H9 (cell line): ENCODE measurements around the gene DNM2. TPM values are rescaled to one million over a fixed set of nuclear protein-coding genes. Genes with fewer than 3 reads are reported as not detected.

ENCODE experiments used
- DNase-seq: peaks from one replicate; pipeline ENCODE4 v3.0.0-alpha.2; 2017
- H2AFZ ChIP-seq: one replicate; pipeline ENCODE4 v1.6.1; 2013; ENCODE audit warnings: mild to moderate bottlenecking, low read length, control low read depth, moderate library complexity
- H2AK5ac ChIP-seq: 2 replicates; pipeline ENCODE4 v1.6.1; 2013; ENCODE audit warnings: low read length, control low read depth, mixed read lengths; ENCODE audit not compliant: insufficient read length
- H2BK120ac ChIP-seq: one replicate; pipeline ENCODE4 v1.6.1; 2013; ENCODE audit warnings: low read depth, mild to moderate bottlenecking, low read length, control low read depth, inconsistent platforms; ENCODE audit not compliant: poor library complexity, severe bottlenecking
- H2BK12ac ChIP-seq: 2 replicates; pipeline ENCODE4 v1.6.1; 2013; ENCODE audit warnings: low read length, control low read depth, mixed read lengths, low read depth; ENCODE audit not compliant: insufficient read length
- H2BK15ac ChIP-seq: 2 replicates; pipeline ENCODE4 v1.6.1; 2013; ENCODE audit warnings: low read depth, low read length, control low read depth
- H2BK20ac ChIP-seq: one replicate; pipeline ENCODE4 v1.6.1; 2013; ENCODE audit warnings: low read depth, mild to moderate bottlenecking, low read length, control low read depth, inconsistent platforms; ENCODE audit not compliant: poor library complexity, severe bottlenecking
- H2BK5ac ChIP-seq: 2 replicates; pipeline ENCODE4 v1.6.1; 2013; ENCODE audit warnings: low read length, control low read depth, mixed read lengths; ENCODE audit not compliant: insufficient read length
- H3K14ac ChIP-seq: 2 replicates; pipeline ENCODE4 v1.6.1; 2013; ENCODE audit warnings: low read length, control low read depth; ENCODE audit not compliant: insufficient read depth
- H3K18ac ChIP-seq: 2 replicates; pipeline ENCODE4 v1.6.1; 2013; ENCODE audit warnings: low read depth, mild to moderate bottlenecking, mixed read lengths, low read length, control low read depth; ENCODE audit not compliant: insufficient read length
- H3K23ac ChIP-seq: 2 replicates; pipeline ENCODE4 v1.6.1; 2013; ENCODE audit warnings: low read length, control low read depth, mixed read lengths, low read depth; ENCODE audit not compliant: insufficient read length
- H3K23me2 ChIP-seq: 2 replicates; pipeline ENCODE4 v1.6.1; 2013; ENCODE audit warnings: low read depth, mild to moderate bottlenecking, mixed read lengths, low read length, control low read depth; ENCODE audit not compliant: insufficient read length, poor library complexity, severe bottlenecking
- H3K27ac ChIP-seq: 2 replicates; pipeline ENCODE4 v1.5.1; 2013; ENCODE audit warnings: low read length, control low read depth, mixed read lengths, low read depth; ENCODE audit not compliant: insufficient read length
- H3K27me3 ChIP-seq: 2 replicates; pipeline ENCODE4 v1.6.1; 2013; ENCODE audit warnings: low read length, control low read depth, inconsistent platforms; ENCODE audit not compliant: insufficient read depth
- H3K4ac ChIP-seq: 2 replicates; pipeline ENCODE4 v1.6.1; 2013; ENCODE audit warnings: low read depth, mild to moderate bottlenecking, control low read depth, inconsistent platforms, low read length, moderate library complexity
- H3K4me1 ChIP-seq: 2 replicates; pipeline ENCODE4 v1.6.1; 2013; ENCODE audit warnings: low read length, control low read depth, inconsistent platforms; ENCODE audit not compliant: insufficient read depth
- H3K4me2 ChIP-seq: 2 replicates; pipeline ENCODE4 v1.6.1; 2013; ENCODE audit warnings: low read length, control low read depth, mixed read lengths; ENCODE audit not compliant: insufficient read length, insufficient read depth
- H3K56ac ChIP-seq: 2 replicates; pipeline ENCODE4 v1.6.1; 2013; ENCODE audit warnings: low read depth, mild to moderate bottlenecking, mixed read lengths, low read length, control low read depth; ENCODE audit not compliant: insufficient read length
- H3K79me1 ChIP-seq: 2 replicates; pipeline ENCODE4 v1.6.1; 2013; ENCODE audit warnings: low read depth, mild to moderate bottlenecking, moderate library complexity, low read length, control low read depth, inconsistent platforms; ENCODE audit not compliant: insufficient read depth, poor library complexity, severe bottlenecking
- H3K79me2 ChIP-seq: 2 replicates; pipeline ENCODE4 v1.6.1; 2013; ENCODE audit warnings: low read length, control low read depth, inconsistent platforms; ENCODE audit not compliant: insufficient read depth
- H3K9ac ChIP-seq: 2 replicates; pipeline ENCODE4 v1.6.1; 2013; ENCODE audit warnings: low read length, control low read depth, mixed read lengths; ENCODE audit not compliant: insufficient read length; ENCODE audit errors: extremely low read depth
- H3K9me3 ChIP-seq: one replicate; pipeline ENCODE4 v1.6.1; 2013; ENCODE audit warnings: low read depth, low read length, inconsistent platforms; ENCODE audit not compliant: control insufficient read depth
- H3T11ph ChIP-seq: one replicate; pipeline ENCODE4 v1.6.1; 2013; ENCODE audit warnings: mild to moderate bottlenecking, low read length, control low read depth, inconsistent platforms
- H4K20me1 ChIP-seq: one replicate; pipeline ENCODE4 v1.6.1; 2013; ENCODE audit not compliant: control insufficient read depth, insufficient read length, insufficient read depth
- H4K5ac ChIP-seq: 2 replicates; pipeline ENCODE4 v1.6.1; 2013; ENCODE audit warnings: low read depth, mild to moderate bottlenecking, mixed read lengths, low read length, control low read depth; ENCODE audit not compliant: insufficient read length
- H4K8ac ChIP-seq: replicated peaks from 2 replicates; pipeline ENCODE4 v1.6.1; 2013; ENCODE audit warnings: low read length, control low read depth, mixed read lengths, low read depth; ENCODE audit not compliant: insufficient read length
- H4K91ac ChIP-seq: 2 replicates; pipeline ENCODE4 v1.6.1; 2013; ENCODE audit warnings: low read depth, mild to moderate bottlenecking, moderate library complexity, mixed read lengths, low read length, control low read depth; ENCODE audit not compliant: insufficient read length
- H3K27ac Mint-ChIP-seq, 3 experiments: 2 replicates in 2 of 3; 3 replicates in 1 of 3; pipeline ENCODE4 v1.8.0; 2020 to 2021; ENCODE audit warnings: mixed read lengths in 3 of 3, mild to moderate bottlenecking in 1 of 3, moderate library complexity in 1 of 3
- H3K27me3 Mint-ChIP-seq: 2 replicates; pipeline ENCODE4 v1.8.0; 2021; ENCODE audit warnings: low read depth, mild to moderate bottlenecking, moderate library complexity, mixed read lengths
- H3K36me3 Mint-ChIP-seq, 3 experiments: 2 replicates in 2 of 3; 3 replicates in 1 of 3; pipeline ENCODE4 v1.8.0; 2020 to 2021; ENCODE audit warnings: low read depth in 3 of 3, mixed read lengths in 3 of 3; ENCODE audit not compliant: insufficient read depth in 1 of 3
- H3K4me1 Mint-ChIP-seq, 2 experiments: 2 replicates each; pipeline ENCODE4 v1.8.0; 2020; ENCODE audit warnings: mixed read lengths in 2 of 2
- H3K4me3 Mint-ChIP-seq, 2 experiments: 2 replicates in 1 of 2; 3 replicates in 1 of 2; pipeline ENCODE4 v1.8.0; 2020 to 2021; ENCODE audit warnings: mild to moderate bottlenecking in 2 of 2, mixed read lengths in 2 of 2, moderate library complexity in 1 of 2
- H3K9me3 Mint-ChIP-seq, 2 experiments: 2 replicates in 1 of 2; 3 replicates in 1 of 2; pipeline ENCODE4 v1.8.0; 2020; ENCODE audit warnings: mild to moderate bottlenecking in 2 of 2, mixed read lengths in 2 of 2, moderate library complexity in 1 of 2
- CTCF ChIP-seq: fragments of 200-600 bp; sonication (generic); conservative IDR thresholded peaks from 3 replicates; pipeline ENCODE4 v1.8.0; 2021; ENCODE audit warnings: antibody characterized with exemption, mild to moderate bottlenecking
- WGBS: extraction: QIAGEN DNeasy Blood & Tissue Kit; methylation state at CpG from one replicate; pipeline ENCODE4 v1.1.7; 2013; ENCODE audit warnings: missing lambda C conversion rate, low lambda C conversion rate, mixed read lengths; ENCODE audit not compliant: insufficient read length; ENCODE audit errors: extremely low coverage; 5-methylcytosine and 5-hydroxymethylcytosine counted together
- total RNA-seq: library from RNA; stranded (reverse); gene quantifications from 2 replicates; pipeline ENCODE4 v1.2.1, GENCODE V29; 2021

The DNM2 gene
- total RNA-seq, 1 experiment from 2014 or later = 152 TPM

DNA sequence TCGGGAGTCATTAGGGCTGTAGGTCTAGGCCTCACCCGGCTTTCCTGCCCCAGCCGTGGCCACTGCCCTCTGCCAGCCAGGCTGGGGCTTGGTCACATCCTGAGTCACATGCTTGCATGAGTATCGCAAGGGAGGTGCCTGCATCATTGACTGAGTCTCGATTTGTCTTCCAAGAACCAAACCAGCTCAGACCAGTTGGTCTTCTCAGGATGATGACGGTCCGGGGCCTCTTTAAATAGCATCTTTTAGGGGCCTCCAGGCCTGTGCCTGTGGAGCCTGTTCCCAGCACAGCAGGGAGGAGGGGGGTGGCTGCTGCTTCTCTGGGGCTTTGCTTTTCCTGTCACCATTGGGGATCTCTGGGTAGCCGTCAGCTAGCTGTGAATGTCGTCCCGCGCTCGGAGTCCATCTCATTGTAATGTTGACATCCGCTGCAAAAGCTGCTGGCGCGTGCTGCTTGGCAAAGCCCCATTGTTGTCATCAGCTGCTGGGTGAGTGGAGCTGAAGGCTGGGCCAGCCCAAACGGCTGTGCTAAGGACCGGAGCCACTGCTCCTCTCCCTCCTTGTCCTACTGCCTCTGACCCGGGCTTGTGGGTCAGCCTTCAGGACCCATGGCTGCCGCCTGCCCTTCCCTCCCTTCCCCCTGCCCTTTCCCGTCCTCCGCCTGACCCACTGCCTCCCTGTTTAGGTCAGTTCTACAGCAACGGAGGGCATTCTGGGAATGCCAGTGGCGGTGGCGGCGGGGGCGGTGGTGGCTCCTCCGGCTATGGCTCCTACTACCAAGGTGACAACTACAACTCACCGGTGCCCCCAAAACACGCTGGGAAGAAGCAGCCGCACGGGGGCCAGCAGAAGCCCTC, 31.0 kb upstream of the DNM2 start:
- Histone ChIP-seq H2BK120ac (no peak overlapping the region), H3K4ac (no peak overlapping the region), H4K91ac (no peak overlapping the region), H3K23me2 (no peaks in the 10 kb centered on the region), H2BK5ac (no peak overlapping the region), H3K56ac (no peak overlapping the region), H3K4me1 (no peaks in the 10 kb centered on the region), H2AFZ (no peak overlapping the region), H3K27ac (no peak overlapping the region), H3K9me3 (no peaks in the 10 kb centered on the region), H3K14ac (no peak overlapping the region; the same call in 1 of the 2 replicates), H3K27me3 (no peaks in the 10 kb centered on the region), H4K8ac (no peak overlapping the region), H2BK15ac (no peak overlapping the region), H3T11ph (no peak overlapping the region), H3K23ac (no peak overlapping the region), H3K79me2 (no peaks in the 10 kb centered on the region), H3K79me1 (peaks cover 3% of the 10 kb centered on the region), H4K20me1 (peaks cover 3% of the 10 kb centered on the region), H3K4me2 (no peak overlapping the region), H2BK12ac (no peak overlapping the region), H2BK20ac (no peak overlapping the region), H4K5ac (no peak overlapping the region), H2AK5ac (no peak overlapping the region), H3K18ac (no peak overlapping the region), H3K9ac (no peak overlapping the region)
- H3K27ac Mint-ChIP-seq = no peak overlapping the region; a peak in 2 of 7 replicates
- no peak for DNase-seq
- WGBS = no CpG with 5 or more reads among the region's 31 CpGs
- peaks cover 3 to 9% of the 10 kb centered on the region in 2 experiments for H3K4me1 Mint-ChIP-seq
- peaks cover 56 to 98% (median 97%) of the 10 kb centered on the region in 3 experiments; a peak in 6 of 7 replicates for H3K36me3 Mint-ChIP-seq
- no peak for TF ChIP-seq CTCF
- peaks cover 5% of the 10 kb centered on the region for H3K27me3 Mint-ChIP-seq
- no peaks in the 10 kb centered on the region for H3K9me3 Mint-ChIP-seq
- no peak overlapping the region for H3K4me3 Mint-ChIP-seq
